ENCODE results near the gene MDP1.

DNA sequence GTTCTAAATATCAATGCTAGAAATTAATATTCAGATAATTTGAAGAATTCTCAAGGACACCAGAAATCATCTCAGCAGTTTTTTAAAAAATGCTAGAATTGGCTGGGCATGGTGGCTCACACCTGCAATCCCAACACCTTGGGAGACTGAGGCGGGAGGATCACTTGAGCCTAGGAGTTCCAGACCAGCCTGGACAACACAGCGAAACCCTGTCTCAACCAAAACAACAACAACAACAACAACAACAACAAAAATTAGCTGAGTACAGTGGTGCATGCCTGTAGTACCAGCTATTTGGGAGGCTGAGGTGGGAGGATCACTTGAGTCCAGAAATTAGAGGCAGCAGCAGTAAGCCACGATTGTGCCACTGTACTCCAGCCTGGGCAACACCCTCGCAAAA, 3.2 kb upstream of the MDP1 start:
- no peak for TF ChIP-seq EZH2 (IDR thresholded peaks at IDR 0.05; ENCODE audit: low read length, missing control alignments)
- TF ChIP-seq, protein P1, sequence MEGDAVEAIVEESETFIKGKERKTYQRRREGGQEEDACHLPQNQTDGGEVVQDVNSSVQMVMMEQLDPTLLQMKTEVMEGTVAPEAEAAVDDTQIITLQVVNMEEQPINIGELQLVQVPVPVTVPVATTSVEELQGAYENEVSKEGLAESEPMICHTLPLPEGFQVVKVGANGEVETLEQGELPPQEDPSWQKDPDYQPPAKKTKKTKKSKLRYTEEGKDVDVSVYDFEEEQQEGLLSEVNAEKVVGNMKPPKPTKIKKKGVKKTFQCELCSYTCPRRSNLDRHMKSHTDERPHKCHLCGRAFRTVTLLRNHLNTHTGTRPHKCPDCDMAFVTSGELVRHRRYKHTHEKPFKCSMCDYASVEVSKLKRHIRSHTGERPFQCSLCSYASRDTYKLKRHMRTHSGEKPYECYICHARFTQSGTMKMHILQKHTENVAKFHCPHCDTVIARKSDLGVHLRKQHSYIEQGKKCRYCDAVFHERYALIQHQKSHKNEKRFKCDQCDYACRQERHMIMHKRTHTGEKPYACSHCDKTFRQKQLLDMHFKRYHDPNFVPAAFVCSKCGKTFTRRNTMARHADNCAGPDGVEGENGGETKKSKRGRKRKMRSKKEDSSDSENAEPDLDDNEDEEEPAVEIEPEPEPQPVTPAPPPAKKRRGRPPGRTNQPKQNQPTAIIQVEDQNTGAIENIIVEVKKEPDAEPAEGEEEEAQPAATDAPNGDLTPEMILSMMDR (conservative IDR thresholded peaks at IDR 0.05 in 1 of 2, IDR thresholded peaks at IDR 0.05 in 1 of 2; ENCODE audit: low read depth in 1 of 2, low read length in 2 of 2), result no peak

Data from fibroblast of lung (primary cell).